Skeletal muscle tissue (tissue), 4 donors: ENCODE results near the gene NKD2. TPM values are rescaled to one million over a fixed set of nuclear protein-coding genes. Genes with fewer than 3 reads are reported as not detected.
"Not testable (repeated sequence)": the region's sequence is repeated elsewhere in the genome, so short reads cannot be mapped to it uniquely, and the experiment has no call there.

ENCODE experiments used
- H3K27ac ChIP-seq: one replicate; pipeline ENCODE4 v1.7.0; 2013; ENCODE audit warnings: mild to moderate bottlenecking, low read depth, low read length, inconsistent platforms
- H3K27me3 ChIP-seq, 3 donors: one replicate each; pipeline ENCODE4 v1.7.0; 2013; ENCODE audit warnings: low read length in 3 of 3; ENCODE audit not compliant: control insufficient read depth in 3 of 3, insufficient read depth in 3 of 3
- H3K36me3 ChIP-seq, 3 donors: one replicate each; pipeline ENCODE4 v1.7.0; 2013; ENCODE audit warnings: low read length in 3 of 3; ENCODE audit not compliant: control insufficient read depth in 3 of 3, insufficient read depth in 3 of 3
- H3K4me1 ChIP-seq, 3 donors: one replicate each; pipeline ENCODE4 v1.7.0; 2013; ENCODE audit warnings: low read length in 3 of 3, mild to moderate bottlenecking in 3 of 3; ENCODE audit not compliant: control insufficient read depth in 3 of 3, insufficient read depth in 3 of 3
- H3K4me3 ChIP-seq, 3 donors: one replicate each; pipeline ENCODE4 v1.7.0; 2013; ENCODE audit warnings: low read length in 3 of 3
- H3K9ac ChIP-seq, 3 donors: one replicate each; pipeline ENCODE4 v1.7.0; 2013; ENCODE audit warnings: low read length in 3 of 3, mild to moderate bottlenecking in 3 of 3, moderate library complexity in 2 of 3, low read depth in 1 of 3
- H3K9me3 ChIP-seq, 3 donors: one replicate each; pipeline ENCODE4 v1.7.0; 2013; ENCODE audit warnings: low read length in 3 of 3; ENCODE audit not compliant: control insufficient read depth in 3 of 3
- total RNA-seq: library from RNA; depleted of rRNA; stranded (reverse); fragments of >200 nt; gene quantifications from one replicate; pipeline ENCODE4 v1.2.3, GENCODE V29; 2014
- donor health status: Osteomylitis.

The NKD2 gene
- total RNA-seq, 1 donor from 2014 or later: 1.6 TPM

DNA sequence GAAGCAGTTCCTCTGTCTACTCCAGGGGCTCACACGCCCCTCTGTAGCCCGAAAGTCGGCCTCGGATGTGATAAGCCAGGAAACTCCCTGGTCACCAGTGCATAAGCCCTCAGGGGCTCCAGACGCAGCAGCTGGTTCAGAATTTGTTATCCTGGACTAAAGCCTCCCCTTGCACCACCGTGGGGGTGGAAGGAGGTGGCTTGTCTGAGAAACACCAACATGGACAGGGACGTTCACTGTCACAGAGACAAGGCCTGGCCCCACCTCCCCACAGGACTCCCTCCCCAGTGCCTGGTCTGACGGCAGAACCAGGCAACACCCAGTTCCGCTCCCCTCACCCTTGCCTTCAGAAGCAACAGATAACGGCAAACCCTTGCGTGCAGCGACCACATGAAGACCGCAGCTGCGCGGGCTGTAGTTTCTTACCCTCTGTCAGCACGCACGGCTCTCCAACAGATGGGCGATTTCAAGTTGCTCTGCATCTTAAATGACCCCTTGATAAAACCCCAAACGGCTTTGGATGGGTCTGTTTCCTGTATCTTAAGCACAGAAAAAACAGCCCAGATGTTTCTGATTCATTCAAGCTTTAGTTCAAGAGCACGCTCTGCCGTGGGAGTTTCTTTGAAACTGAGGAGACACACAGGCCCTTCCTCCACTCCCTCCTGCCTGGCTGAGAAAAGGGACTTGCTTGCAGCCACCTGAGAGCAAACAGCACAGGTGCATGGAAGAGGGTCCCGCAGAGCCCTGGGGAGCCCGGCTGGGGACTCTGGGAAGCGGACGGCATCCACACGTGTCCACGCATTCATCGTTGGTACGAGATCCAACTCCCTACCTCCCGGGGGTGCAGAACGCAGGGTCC lies 44.7 kb upstream of the NKD2 start:
- peaks cover 2 to 3% (median 3%) of the 10 kb centered on the region in 3 donors for H3K4me1 ChIP-seq
- no peak overlapping the region for H3K27ac ChIP-seq
- H3K9ac ChIP-seq: no peak overlapping the region
- no peaks in the 10 kb centered on the region for H3K9me3 ChIP-seq
- peaks cover 40 to 63% (median 62%) of the 10 kb centered on the region in 3 donors for H3K27me3 ChIP-seq
- no peak overlapping the region for H3K4me3 ChIP-seq
- H3K36me3 ChIP-seq: no peaks in the 10 kb centered on the region

- H3K9me3 ChIP-seq: no peaks in the 10 kb centered on the region
- H3K9ac ChIP-seq: no peak overlapping the region
- no peaks in the 10 kb centered on the region for H3K36me3 ChIP-seq
- H3K4me1 ChIP-seq: peaks cover 0 to 3% (median 3%) of the 10 kb centered on the region in 3 donors
- no peak overlapping the region for H3K27ac ChIP-seq
- H3K4me3 ChIP-seq: no peak overlapping the region
- H3K27me3 ChIP-seq: peaks cover 43 to 63% (median 62%) of the 10 kb centered on the region in 3 donors
Measured at GRCh38 chr5:964821-965220, 43.8 kb upstream of the NKD2 start.

DNA sequence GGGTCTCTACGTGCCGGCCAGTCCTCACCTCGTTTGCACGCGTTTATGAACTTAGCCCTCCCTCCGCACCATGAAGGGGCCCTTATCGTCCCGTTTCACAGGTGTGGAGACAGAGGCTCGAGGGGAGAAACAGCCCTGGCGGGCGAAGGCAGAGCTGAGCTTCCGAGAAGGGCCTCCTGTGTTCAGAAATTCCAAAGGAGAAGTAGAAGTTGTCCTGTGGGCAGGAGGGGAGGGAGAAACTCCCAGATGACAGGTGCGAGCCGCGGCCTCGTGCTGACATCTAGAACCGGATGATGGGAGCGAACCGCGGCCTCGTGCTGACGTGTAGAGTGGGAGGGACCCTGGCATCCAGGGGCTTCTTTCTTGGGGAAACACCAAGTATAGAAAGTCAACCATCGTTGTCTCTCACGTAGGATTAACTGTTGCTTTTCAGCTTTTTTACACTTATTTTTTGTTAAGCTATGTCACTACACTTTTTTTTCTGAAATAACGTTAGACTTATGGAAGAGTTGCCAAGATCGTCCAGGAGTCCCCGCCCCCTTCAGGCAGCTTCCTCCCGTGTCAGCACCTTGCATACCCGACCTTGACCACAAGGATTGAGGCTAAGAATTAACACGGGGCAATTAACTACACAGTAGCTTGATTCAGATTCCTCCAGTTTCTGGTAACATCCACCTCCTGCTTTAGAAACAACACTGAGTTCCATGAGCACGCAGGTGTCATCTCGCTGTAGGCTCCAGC lies 42.8 kb upstream of the NKD2 start:
- peaks cover 0 to 3% (median 3%) of the 10 kb centered on the region in 3 donors for H3K4me1 ChIP-seq
- H3K36me3 ChIP-seq: no peaks in the 10 kb centered on the region
- H3K27me3 ChIP-seq: peaks cover 36 to 59% (median 54%) of the 10 kb centered on the region in 3 donors
- H3K4me3 ChIP-seq: no peak overlapping the region
- no peak overlapping the region for H3K9ac ChIP-seq
- H3K27ac ChIP-seq: no peak overlapping the region
- H3K9me3 ChIP-seq: no peaks in the 10 kb centered on the region

GRCh38 chr5:966345-966710 lies 42.3 kb upstream of the NKD2 start:
- Histone ChIP-seq H3K4me1 (peaks cover 0 to 3% (median 3%) of the 10 kb centered on the region in 3 donors), H3K27me3 (peaks cover 30 to 53% (median 49%) of the 10 kb centered on the region in 3 donors), H3K36me3 (no peaks in the 10 kb centered on the region), H3K27ac (no peak overlapping the region), H3K9ac (no peak overlapping the region), H3K9me3 (no peaks in the 10 kb centered on the region), H3K4me3 (no peak overlapping the region)

DNA sequence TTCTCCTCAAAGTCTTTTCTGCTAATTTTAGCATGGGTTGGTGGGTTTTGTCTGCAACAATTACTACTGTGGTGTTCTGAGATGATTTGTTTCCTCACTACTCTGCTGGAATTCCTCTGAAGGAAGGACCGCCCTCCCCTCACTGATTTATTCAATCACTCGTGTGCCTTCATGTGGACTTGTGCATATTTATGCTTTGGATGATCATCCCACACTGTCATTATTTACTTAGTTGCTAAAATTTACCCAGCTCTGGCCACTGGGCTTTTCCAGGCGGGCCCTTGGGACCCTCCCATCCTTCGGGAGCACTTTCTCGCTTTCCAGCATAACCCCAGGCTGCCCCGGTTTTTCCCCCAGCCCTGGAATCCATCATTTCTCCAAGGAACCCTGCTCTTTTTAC lies 41.7 kb upstream of the NKD2 start:
- peaks cover 24 to 50% (median 43%) of the 10 kb centered on the region in 3 donors for H3K27me3 ChIP-seq
- H3K4me1 ChIP-seq: peaks cover 0 to 3% (median 3%) of the 10 kb centered on the region in 3 donors
- H3K36me3 ChIP-seq: no peaks in the 10 kb centered on the region
- no peak overlapping the region for H3K27ac ChIP-seq
- no peak overlapping the region for H3K4me3 ChIP-seq
- H3K9ac ChIP-seq: no peak overlapping the region
- peaks cover 0 to 5% (median 3%) of the 10 kb centered on the region in 3 donors for H3K9me3 ChIP-seq

DNA sequence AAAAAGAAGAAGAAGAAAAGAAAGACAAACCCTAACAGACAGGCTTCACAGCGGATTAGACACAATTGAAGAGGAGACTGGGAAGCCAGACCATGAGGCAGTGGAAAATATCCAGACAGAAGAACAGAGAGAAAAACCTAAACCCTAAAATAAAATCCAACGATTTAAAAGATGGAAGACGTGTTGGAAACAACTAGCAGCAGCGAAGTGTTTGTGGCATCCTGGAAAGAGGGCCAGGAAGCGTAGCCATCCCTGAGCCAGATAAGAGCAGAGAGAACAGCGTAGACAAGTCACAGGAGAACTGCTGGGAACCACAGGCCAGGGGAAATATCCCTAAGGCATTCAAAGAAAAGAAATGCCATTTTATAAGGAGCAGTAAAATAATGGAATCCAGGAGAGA lies 39.7 kb upstream of the NKD2 start:
- Histone ChIP-seq H3K27me3 (peaks cover 24 to 38% (median 30%) of the 10 kb centered on the region in 3 donors), H3K36me3 (no peaks in the 10 kb centered on the region), H3K9ac (no peak overlapping the region), H3K27ac (no peak overlapping the region), H3K4me3 (no peak overlapping the region), H3K4me1 (peaks cover 0 to 3% (median 3%) of the 10 kb centered on the region in 3 donors), H3K9me3 (peaks cover 0 to 5% (median 3%) of the 10 kb centered on the region in 3 donors)

DNA sequence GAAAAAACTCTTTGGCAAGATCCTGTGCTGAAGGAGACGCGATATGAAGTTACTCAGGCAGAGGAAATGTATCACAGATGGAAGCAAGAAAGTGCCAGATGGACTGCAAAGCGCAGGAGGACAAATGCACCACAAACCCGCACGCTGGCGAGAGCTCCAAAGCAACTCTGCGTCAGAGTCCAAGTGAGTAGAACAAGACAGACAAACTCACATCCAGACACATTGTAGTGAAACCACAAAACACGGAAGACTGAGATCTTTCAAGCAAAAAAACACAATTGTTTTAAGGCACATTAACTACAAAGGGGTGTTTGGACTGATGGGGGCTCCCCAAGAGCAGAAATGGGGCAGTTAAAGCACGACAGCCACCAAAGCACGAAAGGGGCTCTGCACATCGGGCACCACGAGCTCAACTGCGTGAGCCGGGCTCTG lies 39.2 kb upstream of the NKD2 start:
- Histone ChIP-seq H3K27me3 (peaks cover 24 to 35% (median 25%) of the 10 kb centered on the region in 3 donors), H3K27ac (no peak overlapping the region), H3K4me3 (no peak overlapping the region), H3K9ac (no peak overlapping the region), H3K9me3 (peaks cover 0 to 5% (median 3%) of the 10 kb centered on the region in 3 donors), H3K4me1 (peaks cover 0 to 1% (median under 1%) of the 10 kb centered on the region in 3 donors), H3K36me3 (no peaks in the 10 kb centered on the region)

DNA sequence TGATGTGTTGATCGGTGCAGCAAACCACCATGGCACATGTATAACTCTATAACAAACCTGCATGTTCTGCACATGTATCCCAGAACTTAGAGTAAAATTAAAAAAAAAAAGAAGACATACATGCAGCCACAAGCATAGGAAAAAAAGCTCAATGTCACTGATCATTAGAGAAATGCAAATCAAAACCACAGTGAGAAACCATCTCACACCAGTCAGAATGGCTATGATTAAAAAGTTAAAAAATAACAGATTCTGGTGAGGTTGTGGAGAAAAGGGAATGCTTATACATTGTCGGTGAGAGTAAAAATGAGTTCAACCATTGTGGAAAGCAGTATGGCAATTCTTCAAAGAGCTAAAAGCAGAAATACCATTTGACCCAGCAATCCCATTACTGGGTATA lies 36.0 kb upstream of the NKD2 start:
- not testable (repeated sequence) for H3K36me3 ChIP-seq, H3K27ac ChIP-seq

GRCh38 chr5:976849-977751 lies 31.5 kb upstream of the NKD2 start:
- no peak overlapping the region for H3K9ac ChIP-seq
- peaks cover 0 to 3% (median 2%) of the 10 kb centered on the region in 3 donors for H3K4me1 ChIP-seq
- peaks cover 2 to 21% (median 3%) of the 10 kb centered on the region in 3 donors for H3K27me3 ChIP-seq
- no peaks in the 10 kb centered on the region for H3K36me3 ChIP-seq
- peaks cover 0 to 2% (median 0%) of the 10 kb centered on the region in 3 donors for H3K9me3 ChIP-seq
- H3K27ac ChIP-seq: no peak overlapping the region
- no peak overlapping the region for H3K4me3 ChIP-seq

More for the DNA sequence above, 36.0 kb upstream of the NKD2 start:
- H3K4me1 ChIP-seq, H3K9me3 ChIP-seq, H3K4me3 ChIP-seq, H3K9ac ChIP-seq: not testable (repeated sequence)
- H3K27me3 ChIP-seq: peaks cover 12 to 14% (median 12%) of the 10 kb centered on the region in 3 donors
